ENCODE measurements around the gene XXYLT1.

The XXYLT1 gene

DNA sequence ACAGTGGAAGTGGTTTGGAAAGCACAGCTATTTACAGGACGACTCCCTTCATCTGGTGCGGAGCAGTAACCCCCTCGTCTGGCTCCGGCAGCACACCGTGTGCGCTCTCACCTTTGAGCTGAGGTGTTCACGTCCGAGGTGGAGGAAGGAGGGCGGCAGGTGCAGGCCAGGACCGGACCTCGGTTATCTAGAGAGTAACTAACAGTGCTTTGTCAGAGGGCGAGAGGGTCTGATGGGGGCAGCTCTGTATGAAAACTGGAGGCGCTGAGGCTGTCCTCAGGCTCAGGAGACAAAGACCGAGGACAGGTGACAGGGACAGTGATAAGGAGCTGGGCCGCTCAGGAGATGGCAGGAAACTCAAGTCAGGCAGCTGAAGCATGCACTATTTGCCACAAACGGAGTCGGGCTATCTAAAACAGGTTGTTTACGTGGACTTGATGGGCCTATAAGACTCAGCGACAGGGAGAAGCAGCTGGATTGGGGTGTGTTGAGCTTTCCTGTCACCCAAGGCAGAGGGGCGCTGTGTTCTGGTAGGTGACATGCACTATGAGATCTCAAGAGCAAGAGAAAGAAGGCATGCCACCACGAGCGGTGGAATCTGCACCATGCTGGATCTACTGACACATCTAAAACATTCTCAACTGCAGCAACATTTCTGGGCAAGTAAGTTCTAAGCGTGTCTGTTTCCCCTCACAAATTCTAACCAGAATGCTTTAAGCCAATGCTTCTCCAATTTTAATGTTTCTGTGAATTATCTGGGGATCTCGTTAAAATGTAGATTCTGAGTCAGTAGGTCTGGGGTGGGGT is 155.2 kb downstream of the XXYLT1 start:
- no peaks in the 10 kb centered on the region for H3K36me3 ChIP-seq (ENCODE audit: low read depth)
- H3K4me3 ChIP-seq (ENCODE audit: severe bottlenecking): no peak overlapping the region
- H3K4me1 ChIP-seq (ENCODE audit: insufficient read depth, poor library complexity, severe bottlenecking): peaks cover 14% of the 10 kb centered on the region
- no peaks in the 10 kb centered on the region for H3K27me3 ChIP-seq (ENCODE audit: insufficient read depth, poor library complexity, severe bottlenecking)
- no peaks in the 10 kb centered on the region for H3K9me3 ChIP-seq (ENCODE audit: severe bottlenecking)
- DNase-seq (ENCODE audit: low spot score): no peak
- no peak for TF ChIP-seq CTCF (IDR thresholded peaks at IDR 0.05; ENCODE audit: poor library complexity, severe bottlenecking)
- no peak overlapping the region for H3K27ac ChIP-seq (ENCODE audit: poor library complexity, severe bottlenecking)
- no peak for ATAC-seq (ENCODE audit: low read depth)

- ATAC-seq (ENCODE audit: low read depth): no peak
- Histone ChIP-seq H3K4me3 (ENCODE audit: severe bottlenecking) (no peak overlapping the region), H3K36me3 (ENCODE audit: low read depth) (no peaks in the 10 kb centered on the region), H3K27ac (ENCODE audit: poor library complexity, severe bottlenecking) (no peak overlapping the region), H3K9me3 (ENCODE audit: severe bottlenecking) (no peaks in the 10 kb centered on the region), H3K4me1 (ENCODE audit: insufficient read depth, poor library complexity, severe bottlenecking) (peaks cover 13% of the 10 kb centered on the region), H3K27me3 (ENCODE audit: insufficient read depth, poor library complexity, severe bottlenecking) (no peaks in the 10 kb centered on the region)
- DNase-seq (ENCODE audit: low spot score): no peak
- no peak for TF ChIP-seq CTCF (IDR thresholded peaks at IDR 0.05; ENCODE audit: poor library complexity, severe bottlenecking)
Observed at GRCh38 chr3:195114786-195115599, 156.0 kb downstream of the XXYLT1 start.

- H3K4me3 ChIP-seq (ENCODE audit: severe bottlenecking): no peak overlapping the region
- H3K4me1 ChIP-seq (ENCODE audit: insufficient read depth, poor library complexity, severe bottlenecking): peaks cover 10% of the 10 kb centered on the region
- DNase-seq (ENCODE audit: low spot score) (no peak), ATAC-seq (ENCODE audit: low read depth) (no peak)
- no peaks in the 10 kb centered on the region for H3K27me3 ChIP-seq (ENCODE audit: insufficient read depth, poor library complexity, severe bottlenecking)
- no peaks in the 10 kb centered on the region for H3K9me3 ChIP-seq (ENCODE audit: severe bottlenecking)
- no peak for TF ChIP-seq CTCF (IDR thresholded peaks at IDR 0.05; ENCODE audit: poor library complexity, severe bottlenecking)
- no peak overlapping the region for H3K27ac ChIP-seq (ENCODE audit: poor library complexity, severe bottlenecking)
- no peaks in the 10 kb centered on the region for H3K36me3 ChIP-seq (ENCODE audit: low read depth)
Observed at GRCh38 chr3:195113536-195114425, 157.2 kb downstream of the XXYLT1 start.

DNA sequence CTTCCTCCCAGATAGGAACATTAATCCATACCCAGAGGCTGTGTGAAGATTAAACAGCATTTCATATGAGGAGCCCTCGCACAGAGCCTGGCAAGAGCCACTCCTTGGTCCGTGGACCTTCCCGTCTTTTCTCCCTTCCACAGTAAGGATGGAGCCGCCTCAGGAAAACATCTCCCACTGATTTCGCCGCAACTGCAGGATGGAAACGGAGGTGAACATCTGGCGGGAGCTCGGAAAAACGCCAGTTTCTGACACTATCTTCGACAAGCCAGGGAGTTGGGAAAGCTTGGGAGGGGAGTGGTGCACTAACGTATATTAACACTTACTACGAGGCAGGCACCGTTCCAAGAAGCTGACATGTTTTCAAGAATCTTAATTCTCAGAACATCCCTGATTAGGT is 157.9 kb downstream of the XXYLT1 start:
- H3K27ac ChIP-seq (ENCODE audit: poor library complexity, severe bottlenecking): no peak overlapping the region
- no peak overlapping the region for H3K4me3 ChIP-seq (ENCODE audit: severe bottlenecking)
- no peaks in the 10 kb centered on the region for H3K36me3 ChIP-seq (ENCODE audit: low read depth)
- TF ChIP-seq CTCF (IDR thresholded peaks at IDR 0.05; ENCODE audit: poor library complexity, severe bottlenecking): no peak
- H3K27me3 ChIP-seq (ENCODE audit: insufficient read depth, poor library complexity, severe bottlenecking): no peaks in the 10 kb centered on the region
- H3K4me1 ChIP-seq (ENCODE audit: insufficient read depth, poor library complexity, severe bottlenecking): peaks cover 2% of the 10 kb centered on the region
- ATAC-seq (ENCODE audit: low read depth) (no peak), DNase-seq (ENCODE audit: low spot score) (no peak)
- H3K9me3 ChIP-seq (ENCODE audit: severe bottlenecking): no peaks in the 10 kb centered on the region

Data from RWPE2 (cell line).